GM23338 (cell line): ENCODE data around the gene MCM9. TPM values are rescaled to one million over a fixed set of nuclear protein-coding genes. Genes with fewer than 3 reads are reported as not detected.

Experiments
- ATAC-seq: fragments of 200-7000 bp; cut with Tn5 transposase; 3 replicates; pipeline ENCODE4 v1.9.1; 2020
- DNase-seq: peaks from one replicate; pipeline ENCODE4 v3.0.0-alpha.2; 2015; ENCODE audit warnings: low spot score
- H2AFZ ChIP-seq: fragments of 200-600 bp; sonication (generic); 2 replicates; pipeline ENCODE4 v1.8.0; 2016; ENCODE audit warnings: antibody characterized with exemption, mild to moderate bottlenecking, moderate library complexity
- H3F3A ChIP-seq: fragments of 200-600 bp; sonication (generic); replicated peaks from 2 replicates; pipeline ENCODE4 v1.8.0; 2017; ENCODE audit warnings: antibody characterized with exemption, mixed run types, low read depth
- H3K27ac ChIP-seq: fragments of 200-600 bp; sonication (generic); 2 replicates; pipeline ENCODE4 v1.6.1; 2016; ENCODE audit warnings: low read depth
- H3K27me3 ChIP-seq: fragments of 200-600 bp; sonication (generic); 2 replicates; pipeline ENCODE4 v1.8.0; 2016; ENCODE audit warnings: mild to moderate bottlenecking, mixed run types, moderate library complexity; ENCODE audit not compliant: insufficient read depth
- H3K36me3 ChIP-seq: fragments of 200-600 bp; sonication (generic); 2 replicates; pipeline ENCODE4 v1.8.0; 2016; ENCODE audit warnings: mild to moderate bottlenecking; ENCODE audit not compliant: insufficient read depth
- H3K4me1 ChIP-seq: fragments of 200-600 bp; sonication (generic); 2 replicates; pipeline ENCODE4 v1.8.0; 2016; ENCODE audit warnings: mild to moderate bottlenecking, moderate library complexity; ENCODE audit not compliant: insufficient read depth
- H3K4me2 ChIP-seq: fragments of 200-600 bp; sonication (generic); 2 replicates; pipeline ENCODE4 v1.7.1; 2017; ENCODE audit warnings: mixed run types
- H3K4me3 ChIP-seq: fragments of 200-600 bp; sonication (generic); 2 replicates; pipeline ENCODE4 v1.6.1; 2016; ENCODE audit warnings: mixed run types
- H3K79me2 ChIP-seq: fragments of 200-600 bp; sonication (generic); replicated peaks from 2 replicates; pipeline ENCODE4 v1.8.0; 2017; ENCODE audit warnings: mild to moderate bottlenecking; ENCODE audit not compliant: insufficient read depth
- H3K9me2 ChIP-seq: fragments of 200-600 bp; sonication (generic); 2 replicates; pipeline ENCODE4 v1.8.0; 2017; ENCODE audit not compliant: insufficient read depth
- H4K20me1 ChIP-seq: fragments of 200-600 bp; sonication (generic); replicated peaks from 2 replicates; pipeline ENCODE4 v1.8.0; 2017; ENCODE audit warnings: mild to moderate bottlenecking; ENCODE audit not compliant: insufficient read depth
- H3K27ac Mint-ChIP-seq: 2 replicates; pipeline ENCODE4 v1.8.0; 2020; ENCODE audit warnings: inconsistent platforms, mild to moderate bottlenecking, moderate library complexity, mixed read lengths
- H3K27me3 Mint-ChIP-seq: 3 replicates; pipeline ENCODE4 v1.8.0; 2022; ENCODE audit warnings: low read depth, mild to moderate bottlenecking, moderate library complexity, mixed read lengths, inconsistent platforms; ENCODE audit not compliant: insufficient read depth, poor library complexity
- H3K36me3 Mint-ChIP-seq: 3 replicates; pipeline ENCODE4 v1.8.0; 2021; ENCODE audit warnings: low read depth, mild to moderate bottlenecking, inconsistent platforms, moderate library complexity, mixed read lengths
- H3K4me1 Mint-ChIP-seq: 3 replicates; pipeline ENCODE4 v1.8.0; 2020; ENCODE audit warnings: mild to moderate bottlenecking, inconsistent platforms, mixed read lengths
- H3K4me3 Mint-ChIP-seq: 3 replicates; pipeline ENCODE4 v1.8.0; 2021; ENCODE audit warnings: moderate library complexity, mild to moderate bottlenecking, inconsistent platforms, mixed read lengths
- H3K9me3 Mint-ChIP-seq: 3 replicates; pipeline ENCODE4 v1.8.0; 2020; ENCODE audit warnings: moderate library complexity, mild to moderate bottlenecking, inconsistent platforms, mixed read lengths
- JUNB ChIP-seq: IDR thresholded peaks from one replicate; pipeline ENCODE4 v1.6.1; 2016; ENCODE audit warnings: antibody characterized with exemption; ENCODE audit not compliant: unreplicated experiment
- STAT1 ChIP-seq: IDR thresholded peaks from one replicate; pipeline ENCODE4 v1.6.1; 2016; ENCODE audit warnings: antibody characterized with exemption; ENCODE audit not compliant: unreplicated experiment
- ZNF114 ChIP-seq: fragments of 250-450 bp; sonication (Bioruptor Pico); IDR thresholded peaks from 2 replicates; pipeline ENCODE4 v1.5.0; 2020; ENCODE audit warnings: mild to moderate bottlenecking, moderate library complexity
- ZNF331 ChIP-seq: fragments of 250-450 bp; sonication (Bioruptor Pico); IDR thresholded peaks from 2 replicates; pipeline ENCODE4 v1.5.0; 2020; ENCODE audit warnings: low read depth, mild to moderate bottlenecking, moderate library complexity
- ZNF462 ChIP-seq: fragments of 250-450 bp; sonication (Bioruptor Pico); IDR thresholded peaks from 2 replicates; pipeline ENCODE4 v1.5.0; 2020; ENCODE audit warnings: mild to moderate bottlenecking, moderate library complexity
- polyA plus RNA-seq: library from polyadenylated mRNA; unstranded; fragments of >200 nt; fragmentation: Nextera tagmentation; extraction: Ambion mirVana; gene quantifications from 2 replicates; pipeline ENCODE4 v1.2.1, GENCODE V29; 2016
- total RNA-seq: library from RNA; depleted of rRNA; stranded (reverse); fragments of >200 nt; shearing (Covaris generic); gene quantifications from 2 replicates; pipeline ENCODE4 v1.2.3, GENCODE V29; 2014
- TF ChIP-seq, protein P1 (sequence below): IDR thresholded peaks from one replicate; pipeline ENCODE4 v1.6.1; 2018; ENCODE audit warnings: antibody characterized with exemption; ENCODE audit not compliant: unreplicated experiment
- TF ChIP-seq, protein P2 (sequence below), 2 experiments: fragments of 200-600 bp in 1 of 2; sonication (generic) in 1 of 2; conservative IDR thresholded peaks; 2 replicates each; pipeline versions ENCODE4 v1.5.1 to v1.6.1; 2016 to 2017; ENCODE audit warnings: antibody characterized with exemption in 2 of 2, low read depth in 2 of 2, mild to moderate bottlenecking in 2 of 2, moderate library complexity in 1 of 2

MCM9 gene
- total and polyA plus RNA-seq, 2 experiments from 2014 or later = 14.9 to 16.6 TPM

DNA sequence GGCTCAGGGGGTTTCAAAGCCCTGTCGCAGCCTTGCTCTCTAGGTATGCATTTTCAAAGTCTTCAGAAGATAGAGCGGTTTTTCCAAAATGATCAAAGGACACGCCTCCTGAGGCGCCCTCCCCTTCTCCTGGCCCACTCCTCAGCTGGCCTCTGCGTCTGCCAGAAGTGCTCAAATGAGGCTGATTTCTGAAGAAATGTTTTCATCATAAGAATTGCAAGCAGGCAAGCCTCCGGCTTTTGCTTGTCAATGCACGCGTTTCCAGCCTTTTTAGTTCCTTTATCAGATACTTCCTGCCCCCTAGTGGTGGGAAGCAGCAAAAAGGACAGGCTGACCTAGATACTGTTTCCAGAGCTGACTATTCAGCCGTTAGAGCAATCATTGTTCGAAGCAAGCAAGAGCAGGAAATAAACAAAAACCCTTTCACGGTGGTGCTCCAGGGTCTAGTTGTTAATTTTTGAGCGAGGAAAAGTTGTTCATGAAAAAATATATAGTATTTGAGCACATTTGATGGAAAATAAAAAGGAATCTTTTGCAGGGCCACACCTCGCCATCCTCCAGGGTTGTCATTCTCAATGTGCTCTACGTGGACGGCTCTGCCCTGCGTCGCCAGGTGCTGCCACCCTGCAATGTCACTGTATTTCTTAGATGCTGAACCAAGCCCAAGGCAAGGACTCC, 134.4 kb downstream of the MCM9 start:
- Histone ChIP-seq H4K20me1 (no peaks in the 10 kb centered on the region), H3K27me3 (no peaks in the 10 kb centered on the region), H3K4me2 (0 out of 2 replicates have a peak overlapping the region, but pooled peaks have one; percentile 54), H3K79me2 (no peaks in the 10 kb centered on the region), H3F3A (no peaks in the 10 kb centered on the region), H2AFZ (peak overlapping the region; percentile 95), H3K4me1 (no peaks in the 10 kb centered on the region), H3K36me3 (no peaks in the 10 kb centered on the region), H3K27ac (no peak overlapping the region), H3K9me2 (no peaks in the 10 kb centered on the region), H3K4me3 (0 out of 2 replicates have a peak overlapping the region, but pooled peaks have one; percentile 14)
- Mint-ChIP-seq H3K36me3 (peaks cover 18% of the 10 kb centered on the region), H3K9me3 (peaks cover 26% of the 10 kb centered on the region), H3K27ac (no peak overlapping the region), H3K4me1 (peaks cover 7% of the 10 kb centered on the region), H3K27me3 (no peaks in the 10 kb centered on the region), H3K4me3 (peak overlapping the region; percentile 44; the same call in 1 of the 3 replicates)
- ATAC-seq (peak; percentile 94), DNase-seq (peak; percentile 97)
- no peak for TF ChIP-seq JUNB
- TF ChIP-seq, protein P1, sequence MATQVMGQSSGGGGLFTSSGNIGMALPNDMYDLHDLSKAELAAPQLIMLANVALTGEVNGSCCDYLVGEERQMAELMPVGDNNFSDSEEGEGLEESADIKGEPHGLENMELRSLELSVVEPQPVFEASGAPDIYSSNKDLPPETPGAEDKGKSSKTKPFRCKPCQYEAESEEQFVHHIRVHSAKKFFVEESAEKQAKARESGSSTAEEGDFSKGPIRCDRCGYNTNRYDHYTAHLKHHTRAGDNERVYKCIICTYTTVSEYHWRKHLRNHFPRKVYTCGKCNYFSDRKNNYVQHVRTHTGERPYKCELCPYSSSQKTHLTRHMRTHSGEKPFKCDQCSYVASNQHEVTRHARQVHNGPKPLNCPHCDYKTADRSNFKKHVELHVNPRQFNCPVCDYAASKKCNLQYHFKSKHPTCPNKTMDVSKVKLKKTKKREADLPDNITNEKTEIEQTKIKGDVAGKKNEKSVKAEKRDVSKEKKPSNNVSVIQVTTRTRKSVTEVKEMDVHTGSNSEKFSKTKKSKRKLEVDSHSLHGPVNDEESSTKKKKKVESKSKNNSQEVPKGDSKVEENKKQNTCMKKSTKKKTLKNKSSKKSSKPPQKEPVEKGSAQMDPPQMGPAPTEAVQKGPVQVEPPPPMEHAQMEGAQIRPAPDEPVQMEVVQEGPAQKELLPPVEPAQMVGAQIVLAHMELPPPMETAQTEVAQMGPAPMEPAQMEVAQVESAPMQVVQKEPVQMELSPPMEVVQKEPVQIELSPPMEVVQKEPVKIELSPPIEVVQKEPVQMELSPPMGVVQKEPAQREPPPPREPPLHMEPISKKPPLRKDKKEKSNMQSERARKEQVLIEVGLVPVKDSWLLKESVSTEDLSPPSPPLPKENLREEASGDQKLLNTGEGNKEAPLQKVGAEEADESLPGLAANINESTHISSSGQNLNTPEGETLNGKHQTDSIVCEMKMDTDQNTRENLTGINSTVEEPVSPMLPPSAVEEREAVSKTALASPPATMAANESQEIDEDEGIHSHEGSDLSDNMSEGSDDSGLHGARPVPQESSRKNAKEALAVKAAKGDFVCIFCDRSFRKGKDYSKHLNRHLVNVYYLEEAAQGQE = no peak
- no peak for TF ChIP-seq STAT1
- TF ChIP-seq, protein P2, sequence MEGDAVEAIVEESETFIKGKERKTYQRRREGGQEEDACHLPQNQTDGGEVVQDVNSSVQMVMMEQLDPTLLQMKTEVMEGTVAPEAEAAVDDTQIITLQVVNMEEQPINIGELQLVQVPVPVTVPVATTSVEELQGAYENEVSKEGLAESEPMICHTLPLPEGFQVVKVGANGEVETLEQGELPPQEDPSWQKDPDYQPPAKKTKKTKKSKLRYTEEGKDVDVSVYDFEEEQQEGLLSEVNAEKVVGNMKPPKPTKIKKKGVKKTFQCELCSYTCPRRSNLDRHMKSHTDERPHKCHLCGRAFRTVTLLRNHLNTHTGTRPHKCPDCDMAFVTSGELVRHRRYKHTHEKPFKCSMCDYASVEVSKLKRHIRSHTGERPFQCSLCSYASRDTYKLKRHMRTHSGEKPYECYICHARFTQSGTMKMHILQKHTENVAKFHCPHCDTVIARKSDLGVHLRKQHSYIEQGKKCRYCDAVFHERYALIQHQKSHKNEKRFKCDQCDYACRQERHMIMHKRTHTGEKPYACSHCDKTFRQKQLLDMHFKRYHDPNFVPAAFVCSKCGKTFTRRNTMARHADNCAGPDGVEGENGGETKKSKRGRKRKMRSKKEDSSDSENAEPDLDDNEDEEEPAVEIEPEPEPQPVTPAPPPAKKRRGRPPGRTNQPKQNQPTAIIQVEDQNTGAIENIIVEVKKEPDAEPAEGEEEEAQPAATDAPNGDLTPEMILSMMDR (conservative IDR thresholded peaks at IDR 0.05; ENCODE audit: low read depth in 2 of 2) = peak; percentile 87 to 99
- no peak for TF ChIP-seq ZNF462 (CRISPR knock-in tag)
- no peak for TF ChIP-seq ZNF114 (CRISPR knock-in tag)
- no peak for TF ChIP-seq ZNF331 (CRISPR knock-in tag)
